ENCODE measurements around the gene ST6GALNAC1. TPM values are rescaled to one million over a fixed set of nuclear protein-coding genes. Genes with fewer than 3 reads are reported as not detected.

ST6GALNAC1 gene
- total and polyA plus RNA-seq, 2 of the 4 experiments (the other 2 are of a cell fraction): not detected

DNA sequence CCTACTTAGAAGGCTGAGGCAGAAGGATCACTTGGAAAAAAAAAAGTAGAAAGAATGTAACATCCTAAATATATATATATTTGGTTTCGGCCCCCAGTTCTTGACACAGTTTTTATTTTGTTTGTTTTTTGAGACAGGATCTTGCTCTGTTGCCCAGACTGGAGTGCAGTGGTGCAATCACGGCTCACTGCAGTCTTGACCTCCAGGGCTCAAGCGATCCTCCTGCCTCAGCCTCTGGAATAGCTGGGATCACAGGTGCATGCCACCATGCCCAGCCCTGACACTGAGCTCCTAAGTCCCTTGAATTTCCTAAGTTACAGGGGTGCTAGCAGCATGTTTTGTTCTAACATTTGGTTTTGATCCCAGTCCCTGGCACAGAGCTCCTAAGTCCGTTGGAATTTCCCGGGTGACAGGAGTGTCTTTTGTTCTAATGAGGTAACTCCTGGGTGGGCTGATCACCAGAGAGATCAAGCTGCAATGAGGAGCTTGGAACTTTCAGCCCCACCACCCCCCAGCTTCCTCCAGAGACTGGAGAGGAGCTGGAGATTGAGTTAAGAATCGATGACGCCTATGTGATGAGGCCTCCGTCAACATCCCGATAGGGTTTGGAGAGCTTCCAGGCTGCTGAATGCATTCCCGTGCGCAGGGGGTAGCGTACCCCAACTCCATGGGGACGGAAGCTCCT lies 47.2 kb upstream of the ST6GALNAC1 start:
- H4K8ac ChIP-seq (ENCODE audit: low read depth in 2 of 2, low read length in 2 of 2): no peak overlapping the region

More for the DNA sequence above, 47.2 kb upstream of the ST6GALNAC1 start:
- H3K4me1 ChIP-seq (ENCODE audit: control insufficient read depth, insufficient read depth, low read length): peaks cover 28% of the 10 kb centered on the region
- no peak overlapping the region for H3K4me2 ChIP-seq (ENCODE audit: low read depth, low read length)
- no peak overlapping the region for H2BK15ac ChIP-seq (ENCODE audit: low read depth, low read length)
- H3K27ac ChIP-seq (ENCODE audit: insufficient read depth, low read length): no peak overlapping the region
- in situ Hi-C loops (cut with MboI; ENCODE audit: low sequenced_read_pairs) (no loop called here), dilution Hi-C loops (cut with HindIII; ENCODE audit: low sequenced_read_pairs, unreplicated experiment) (no loop called here), intact Hi-C loops (cut with micrococcal nuclease) (no loop called here)
- no peak overlapping the region for H3K9ac ChIP-seq (ENCODE audit: low read depth, low read length)
- 69% methylated on average over 5 of the region's 13 CpGs; no CpG with 5 or more reads in 1 of the 2 experiments for WGBS, 2 experiments (ENCODE audit: extremely low coverage in 2 of 2, insufficient read length in 1 of 2)
- H2AK5ac ChIP-seq (ENCODE audit: low read depth, low read length): peak overlapping the region; percentile 23; the same call in 1 of the 2 replicates
- POLR2A ChIA-PET (ENCODE audit: unreplicated experiment): no interaction called here
- no peak overlapping the region for H2BK120ac ChIP-seq (ENCODE audit: low read depth, low read length)
- H3K56ac ChIP-seq (ENCODE audit: extremely low read depth, insufficient read depth, low read length): no peak overlapping the region
- no peak overlapping the region for H3K14ac ChIP-seq (replicated peaks; ENCODE audit: low read depth, low read length)
- TF ChIP-seq SMC3 (IDR thresholded peaks at IDR 0.05; ENCODE audit: low read depth, low read length) (no peak), MAFK (IDR thresholded peaks at IDR 0.05; ENCODE audit: low read depth, low read length) (no peak), BHLHE40 (IDR thresholded peaks at IDR 0.05; ENCODE audit: low read depth, low read length) (no peak), MAZ (IDR thresholded peaks at IDR 0.05; ENCODE audit: borderline replicate concordance, low read depth, low read length) (no peak), CEBPB (IDR thresholded peaks at IDR 0.05; ENCODE audit: low read depth, low read length) (no peak), NFE2L2 (IDR thresholded peaks at IDR 0.05; ENCODE audit: low read depth, low read length) (no peak), FOS (IDR thresholded peaks at IDR 0.05; ENCODE audit: low read depth, low read length) (no peak), RCOR1 (IDR thresholded peaks at IDR 0.05; ENCODE audit: insufficient replicate concordance, low read length) (no peak), RAD21 (IDR thresholded peaks at IDR 0.05; ENCODE audit: low read length) (no peak), CHD1 (IDR thresholded peaks at IDR 0.05; ENCODE audit: low read depth, low read length) (no peak), RFX5 (IDR thresholded peaks at IDR 0.05; ENCODE audit: low read depth, low read length) (no peak), POLR2A (IDR thresholded peaks at IDR 0.05; ENCODE audit: low read depth, low read length) (no peak), MXI1 (IDR thresholded peaks at IDR 0.05; ENCODE audit: borderline replicate concordance, low read depth, low read length) (no peak)
- TF ChIP-seq, protein P1, sequence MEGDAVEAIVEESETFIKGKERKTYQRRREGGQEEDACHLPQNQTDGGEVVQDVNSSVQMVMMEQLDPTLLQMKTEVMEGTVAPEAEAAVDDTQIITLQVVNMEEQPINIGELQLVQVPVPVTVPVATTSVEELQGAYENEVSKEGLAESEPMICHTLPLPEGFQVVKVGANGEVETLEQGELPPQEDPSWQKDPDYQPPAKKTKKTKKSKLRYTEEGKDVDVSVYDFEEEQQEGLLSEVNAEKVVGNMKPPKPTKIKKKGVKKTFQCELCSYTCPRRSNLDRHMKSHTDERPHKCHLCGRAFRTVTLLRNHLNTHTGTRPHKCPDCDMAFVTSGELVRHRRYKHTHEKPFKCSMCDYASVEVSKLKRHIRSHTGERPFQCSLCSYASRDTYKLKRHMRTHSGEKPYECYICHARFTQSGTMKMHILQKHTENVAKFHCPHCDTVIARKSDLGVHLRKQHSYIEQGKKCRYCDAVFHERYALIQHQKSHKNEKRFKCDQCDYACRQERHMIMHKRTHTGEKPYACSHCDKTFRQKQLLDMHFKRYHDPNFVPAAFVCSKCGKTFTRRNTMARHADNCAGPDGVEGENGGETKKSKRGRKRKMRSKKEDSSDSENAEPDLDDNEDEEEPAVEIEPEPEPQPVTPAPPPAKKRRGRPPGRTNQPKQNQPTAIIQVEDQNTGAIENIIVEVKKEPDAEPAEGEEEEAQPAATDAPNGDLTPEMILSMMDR (conservative IDR thresholded peaks at IDR 0.05; ENCODE audit: low read depth, low read length): no peak
- TF ChIP-seq, protein P2, sequence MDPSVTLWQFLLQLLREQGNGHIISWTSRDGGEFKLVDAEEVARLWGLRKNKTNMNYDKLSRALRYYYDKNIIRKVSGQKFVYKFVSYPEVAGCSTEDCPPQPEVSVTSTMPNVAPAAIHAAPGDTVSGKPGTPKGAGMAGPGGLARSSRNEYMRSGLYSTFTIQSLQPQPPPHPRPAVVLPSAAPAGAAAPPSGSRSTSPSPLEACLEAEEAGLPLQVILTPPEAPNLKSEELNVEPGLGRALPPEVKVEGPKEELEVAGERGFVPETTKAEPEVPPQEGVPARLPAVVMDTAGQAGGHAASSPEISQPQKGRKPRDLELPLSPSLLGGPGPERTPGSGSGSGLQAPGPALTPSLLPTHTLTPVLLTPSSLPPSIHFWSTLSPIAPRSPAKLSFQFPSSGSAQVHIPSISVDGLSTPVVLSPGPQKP (IDR thresholded peaks at IDR 0.05; ENCODE audit: borderline replicate concordance, low read depth, low read length): no peak
- H3K23ac ChIP-seq (ENCODE audit: low read depth, low read length): no peak overlapping the region
- BruUV-seq (replicated peaks): no TSS peak
- H3K4ac ChIP-seq (ENCODE audit: low read depth, low read length): peak overlapping the region; percentile 38; the same call in 1 of the 2 replicates
- no peak for DNase-seq
- H2AK9ac ChIP-seq (replicated peaks; ENCODE audit: low read depth, low read length, poor library complexity): no peak overlapping the region
- H3K27me3 ChIP-seq (ENCODE audit: control insufficient read depth, insufficient read depth, low read length): no peaks in the 10 kb centered on the region
- H4K20me1 ChIP-seq (ENCODE audit: insufficient read depth, low read length): peaks cover 50% of the 10 kb centered on the region
- H3K9me3 ChIP-seq (ENCODE audit: control insufficient read depth, insufficient read depth, low read length): no peaks in the 10 kb centered on the region
- no peak overlapping the region for H3K18ac ChIP-seq (ENCODE audit: low read depth, low read length)
- no peak overlapping the region for H4K91ac ChIP-seq (ENCODE audit: insufficient read depth, low read depth, low read length)
- CTCF ChIA-PET: no interaction called here
- no peak overlapping the region for H3K4me3 ChIP-seq (ENCODE audit: insufficient read depth, low read depth, low read length)
- H4K5ac ChIP-seq (ENCODE audit: low read depth, low read length): no peak overlapping the region
- H2BK5ac ChIP-seq (ENCODE audit: low read depth, low read length, poor library complexity, severe bottlenecking): no peak overlapping the region
- no peak overlapping the region for H2AFZ ChIP-seq (replicated peaks; ENCODE audit: low read length, poor library complexity)
- H3K9me1 ChIP-seq (ENCODE audit: insufficient read depth, low read length): peaks cover 37% of the 10 kb centered on the region
- peaks cover 31 to 80% of the 10 kb centered on the region in 2 experiments for H3K79me1 ChIP-seq (ENCODE audit: low read depth in 1 of 2, low read length in 2 of 2)
- H3K36me3 ChIP-seq (ENCODE audit: control insufficient read depth, insufficient read depth, low read length): peaks cover 22% of the 10 kb centered on the region
- ATAC-seq (ENCODE audit: low read depth): no peak
- H2BK20ac ChIP-seq (ENCODE audit: low read depth, low read length): no peak overlapping the region
